Measurements from ENCODE around the gene SLC38A10.

The SLC38A10 gene

DNA sequence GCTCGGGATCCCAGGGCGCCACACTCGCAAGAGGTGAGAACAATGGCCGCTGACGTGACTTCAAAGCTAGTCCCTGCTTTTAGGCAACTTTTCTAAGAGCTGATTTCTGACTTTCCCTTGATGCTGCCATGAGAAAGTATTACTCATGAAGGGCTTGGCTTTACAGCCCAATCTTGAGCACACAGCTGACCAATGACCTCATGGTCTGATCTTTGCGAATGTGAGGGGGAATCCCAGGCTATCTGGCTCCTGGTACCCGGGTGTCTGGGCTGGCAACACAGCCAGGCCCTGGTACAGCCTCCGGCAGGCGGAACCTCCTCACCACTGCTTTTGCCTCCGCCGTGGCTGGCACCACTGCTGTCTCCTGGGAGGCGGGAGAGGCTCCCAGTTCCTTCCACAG is 38.5 kb downstream of the SLC38A10 start:
- H3K9me3 Mint-ChIP-seq, result no peaks in the 10 kb centered on the region
- DNase-seq, result no peak
- no peaks in the 10 kb centered on the region for H3K27me3 Mint-ChIP-seq
- H3K4me1 Mint-ChIP-seq (ENCODE audit: low read depth), result peaks cover 3% of the 10 kb centered on the region
- no peak overlapping the region for H3K4me3 Mint-ChIP-seq
- H3K27ac Mint-ChIP-seq, result no peak overlapping the region
- peaks cover 73% of the 10 kb centered on the region for H3K36me3 Mint-ChIP-seq (ENCODE audit: low read depth)

DNA sequence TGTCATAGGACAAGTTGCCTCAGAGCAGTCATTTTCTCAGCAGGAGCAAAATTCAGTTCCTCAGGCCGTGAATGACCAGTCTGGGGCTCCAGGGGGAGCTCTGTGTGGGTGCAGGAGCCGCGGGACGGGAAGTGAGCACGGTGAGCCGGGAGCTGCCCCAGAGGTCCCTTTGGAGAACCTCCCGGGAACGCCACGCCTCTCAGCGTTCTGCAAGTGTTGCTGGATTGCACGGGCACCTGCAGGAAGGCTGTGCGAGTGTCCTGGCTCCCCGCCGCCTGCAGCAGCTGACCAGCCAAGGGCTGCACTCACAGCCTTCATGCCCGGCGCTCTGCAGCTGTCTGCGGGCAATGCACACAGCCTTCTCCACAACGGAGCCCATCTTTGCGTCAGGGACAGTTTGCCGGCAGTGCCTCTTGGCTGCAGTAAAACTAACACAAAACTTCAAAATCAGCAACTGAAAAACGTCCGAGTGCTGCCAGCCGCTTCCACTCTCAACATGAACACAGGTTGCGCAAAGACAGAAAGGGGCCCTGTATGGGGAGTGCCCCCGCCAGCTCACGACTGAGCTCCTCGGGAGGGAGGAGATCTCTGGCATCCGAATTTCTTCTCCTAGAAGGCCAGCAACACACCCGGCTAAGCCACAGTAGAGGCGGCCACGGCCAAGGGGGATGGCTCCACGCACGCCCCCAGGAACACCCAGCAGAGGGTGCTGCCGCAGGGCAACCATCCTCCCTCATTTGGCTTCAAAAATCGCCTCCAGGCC is 40.0 kb downstream of the SLC38A10 start:
- H3K4me1 Mint-ChIP-seq (ENCODE audit: low read depth), result peaks cover 3% of the 10 kb centered on the region
- no peaks in the 10 kb centered on the region for H3K27me3 Mint-ChIP-seq
- no peak overlapping the region for H3K27ac Mint-ChIP-seq
- H3K36me3 Mint-ChIP-seq (ENCODE audit: low read depth), result peaks cover 70% of the 10 kb centered on the region
- no peak for DNase-seq
- no peak overlapping the region for H3K4me3 Mint-ChIP-seq
- H3K9me3 Mint-ChIP-seq, result no peaks in the 10 kb centered on the region

DNA sequence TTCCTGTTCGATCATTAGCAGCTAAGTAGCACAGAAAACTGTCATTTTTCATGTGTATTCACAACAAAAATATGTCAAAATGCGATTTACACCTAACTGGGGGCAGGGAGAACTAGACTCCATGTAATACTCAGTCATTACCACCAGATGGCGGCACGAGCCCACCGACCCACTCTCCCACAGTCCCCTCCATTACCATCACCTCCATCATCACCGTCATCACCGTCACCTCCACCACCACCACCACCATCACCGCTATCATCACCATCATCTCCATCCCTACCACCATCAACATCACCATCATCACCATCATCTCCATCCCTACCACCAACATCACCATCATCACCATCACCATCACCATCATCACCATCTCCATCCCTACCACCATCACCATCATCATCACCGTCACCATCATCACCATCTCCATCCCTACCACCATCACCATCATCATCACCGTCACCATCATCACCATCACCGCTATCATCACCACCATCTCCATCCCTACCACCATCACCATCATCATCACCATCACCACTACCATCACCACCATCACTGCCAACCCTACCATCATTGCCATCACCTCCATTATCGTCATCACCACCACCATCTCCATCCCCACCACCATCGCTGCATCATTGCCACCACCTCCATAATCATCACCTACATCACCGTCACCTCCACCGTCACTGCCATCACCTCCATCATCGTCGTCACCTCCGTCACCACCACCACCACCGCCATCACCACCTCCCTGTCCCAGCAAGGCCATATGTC is 41.6 kb downstream of the SLC38A10 start:
- Mint-ChIP-seq H3K4me1 (ENCODE audit: low read depth) (peaks cover 3% of the 10 kb centered on the region), H3K4me3 (no peak overlapping the region), H3K27ac (peak overlapping the region; percentile 11), H3K9me3 (no peaks in the 10 kb centered on the region), H3K27me3 (no peaks in the 10 kb centered on the region), H3K36me3 (ENCODE audit: low read depth) (peaks cover 62% of the 10 kb centered on the region)
- peak; percentile 70 for DNase-seq

DNA sequence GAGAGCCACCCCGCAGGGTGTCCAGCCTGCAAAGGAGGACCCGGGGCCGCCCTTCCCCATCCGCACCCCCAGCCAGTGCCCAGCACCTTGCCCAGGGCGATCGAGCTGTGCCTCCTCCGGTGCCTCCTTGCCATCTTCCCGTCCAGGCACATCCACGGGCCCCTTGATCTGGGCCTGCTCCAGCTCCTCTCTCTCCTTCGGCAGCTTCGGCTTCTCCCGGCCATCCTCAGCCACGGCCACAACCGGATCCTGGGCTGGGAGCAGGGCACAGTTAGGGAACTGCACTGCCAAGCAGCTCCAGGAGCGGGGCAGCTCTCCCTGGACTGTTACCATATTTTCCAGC is 42.1 kb downstream of the SLC38A10 start:
- H3K27ac Mint-ChIP-seq, result peak overlapping the region; percentile 11
- no peaks in the 10 kb centered on the region for H3K9me3 Mint-ChIP-seq
- no peak for DNase-seq
- H3K4me3 Mint-ChIP-seq, result no peak overlapping the region
- H3K27me3 Mint-ChIP-seq, result no peaks in the 10 kb centered on the region
- peaks cover 4% of the 10 kb centered on the region for H3K4me1 Mint-ChIP-seq (ENCODE audit: low read depth)
- peaks cover 60% of the 10 kb centered on the region for H3K36me3 Mint-ChIP-seq (ENCODE audit: low read depth)

DNA sequence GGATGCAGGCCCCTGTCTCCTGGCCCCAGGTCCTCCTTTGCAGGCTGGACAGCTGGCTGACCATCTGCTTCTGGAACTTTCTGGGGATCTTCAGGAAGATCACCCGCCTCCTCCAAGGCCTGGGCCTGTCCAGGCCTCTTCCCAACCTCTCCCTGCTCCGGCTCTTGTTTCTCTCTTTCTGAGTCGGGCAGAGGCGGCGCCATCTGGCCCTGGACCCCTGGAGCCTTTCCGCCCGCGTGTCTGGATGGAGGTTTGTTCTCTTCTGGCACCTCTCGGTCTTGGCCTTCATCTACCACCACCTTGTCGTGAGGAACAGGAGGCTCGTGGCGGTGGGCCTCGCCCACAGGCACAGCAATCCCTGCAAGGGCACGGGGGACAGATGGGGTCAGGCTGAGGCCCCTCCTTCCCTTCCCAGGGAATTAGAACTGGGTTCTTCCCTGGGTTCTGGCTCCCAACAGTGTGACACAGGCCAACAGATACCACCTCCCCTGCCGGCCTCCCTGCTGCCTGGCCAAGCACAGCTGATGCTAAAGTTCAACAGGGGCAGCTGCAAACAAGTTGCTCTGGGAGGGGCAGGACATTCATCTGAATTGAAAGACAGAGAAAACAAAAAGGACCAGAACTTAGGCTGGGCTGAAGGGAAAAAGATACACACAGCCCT is 42.7 kb downstream of the SLC38A10 start:
- Mint-ChIP-seq H3K27me3 (no peaks in the 10 kb centered on the region), H3K4me3 (no peak overlapping the region), H3K4me1 (ENCODE audit: low read depth) (peaks cover 4% of the 10 kb centered on the region), H3K27ac (no peak overlapping the region), H3K36me3 (ENCODE audit: low read depth) (peaks cover 57% of the 10 kb centered on the region), H3K9me3 (no peaks in the 10 kb centered on the region)
- no peak for DNase-seq

DNA sequence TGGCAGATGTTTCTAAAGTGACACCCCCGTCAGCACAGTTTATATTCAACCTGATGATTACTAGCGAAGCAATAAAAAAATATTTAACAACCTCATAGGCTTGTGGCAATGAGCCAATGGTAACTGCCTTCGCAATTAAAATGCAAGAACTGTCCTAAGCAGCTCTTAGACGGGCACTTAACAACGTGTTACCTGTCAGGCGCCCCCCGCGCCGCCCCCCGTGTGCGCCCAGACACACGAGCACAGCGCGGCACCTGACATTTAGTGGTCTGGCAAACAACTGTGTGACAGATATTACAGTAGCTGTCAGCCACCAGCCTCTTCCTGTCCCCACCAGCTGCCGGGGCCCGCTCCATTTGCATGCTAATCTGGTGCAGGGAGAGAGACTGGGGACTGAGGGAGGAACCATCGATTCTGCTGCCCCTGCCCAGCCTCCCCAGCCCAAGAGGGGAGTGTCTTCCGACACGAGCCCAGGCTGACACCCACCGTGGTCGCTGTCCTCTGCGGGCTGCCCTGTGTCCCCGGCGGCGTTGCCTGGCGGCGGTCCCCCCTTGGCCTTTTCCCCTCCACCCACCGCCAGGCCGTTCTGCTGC is 43.3 kb downstream of the SLC38A10 start:
- no peak overlapping the region for H3K4me3 Mint-ChIP-seq
- DNase-seq, result no peak
- H3K36me3 Mint-ChIP-seq (ENCODE audit: low read depth), result peaks cover 52% of the 10 kb centered on the region
- no peaks in the 10 kb centered on the region for H3K9me3 Mint-ChIP-seq
- no peaks in the 10 kb centered on the region for H3K27me3 Mint-ChIP-seq
- H3K4me1 Mint-ChIP-seq (ENCODE audit: low read depth), result peaks cover 4% of the 10 kb centered on the region
- H3K27ac Mint-ChIP-seq, result no peak overlapping the region

DNA sequence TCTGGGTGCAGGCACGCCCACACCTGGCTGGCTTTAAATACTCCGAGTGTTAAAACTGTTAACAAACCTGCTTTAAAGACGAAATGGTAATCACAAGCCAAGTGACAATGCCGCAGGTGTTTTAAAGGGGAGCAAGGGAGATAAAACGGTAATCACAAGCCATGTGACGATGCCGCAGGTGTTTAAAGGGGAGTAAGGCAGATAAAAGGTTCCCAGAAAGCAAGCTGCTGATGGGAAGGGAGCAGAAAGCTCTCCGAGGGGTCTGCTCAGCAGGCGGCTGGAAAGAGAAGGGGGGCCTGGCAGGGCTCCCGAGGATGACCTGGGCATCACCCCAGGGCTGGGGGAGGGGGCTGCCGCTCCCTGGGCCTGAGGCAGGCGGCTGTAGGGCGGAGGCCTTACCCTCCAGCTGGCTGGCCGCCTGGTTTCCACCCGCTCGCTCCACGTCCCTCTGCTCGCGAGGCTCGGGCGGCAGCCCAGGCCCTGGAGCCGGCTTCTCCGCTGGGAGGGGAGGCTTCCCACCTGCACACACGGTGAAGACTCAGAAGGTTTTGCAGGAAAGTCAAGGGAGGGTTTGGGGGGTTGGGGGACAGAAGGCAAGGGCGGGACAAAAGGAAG is 43.9 kb downstream of the SLC38A10 start:
- Mint-ChIP-seq H3K4me3 (no peak overlapping the region), H3K36me3 (ENCODE audit: low read depth) (peaks cover 49% of the 10 kb centered on the region), H3K4me1 (ENCODE audit: low read depth) (peaks cover 4% of the 10 kb centered on the region), H3K9me3 (no peaks in the 10 kb centered on the region), H3K27me3 (no peaks in the 10 kb centered on the region), H3K27ac (no peak overlapping the region)
- DNase-seq, result no peak

DNA sequence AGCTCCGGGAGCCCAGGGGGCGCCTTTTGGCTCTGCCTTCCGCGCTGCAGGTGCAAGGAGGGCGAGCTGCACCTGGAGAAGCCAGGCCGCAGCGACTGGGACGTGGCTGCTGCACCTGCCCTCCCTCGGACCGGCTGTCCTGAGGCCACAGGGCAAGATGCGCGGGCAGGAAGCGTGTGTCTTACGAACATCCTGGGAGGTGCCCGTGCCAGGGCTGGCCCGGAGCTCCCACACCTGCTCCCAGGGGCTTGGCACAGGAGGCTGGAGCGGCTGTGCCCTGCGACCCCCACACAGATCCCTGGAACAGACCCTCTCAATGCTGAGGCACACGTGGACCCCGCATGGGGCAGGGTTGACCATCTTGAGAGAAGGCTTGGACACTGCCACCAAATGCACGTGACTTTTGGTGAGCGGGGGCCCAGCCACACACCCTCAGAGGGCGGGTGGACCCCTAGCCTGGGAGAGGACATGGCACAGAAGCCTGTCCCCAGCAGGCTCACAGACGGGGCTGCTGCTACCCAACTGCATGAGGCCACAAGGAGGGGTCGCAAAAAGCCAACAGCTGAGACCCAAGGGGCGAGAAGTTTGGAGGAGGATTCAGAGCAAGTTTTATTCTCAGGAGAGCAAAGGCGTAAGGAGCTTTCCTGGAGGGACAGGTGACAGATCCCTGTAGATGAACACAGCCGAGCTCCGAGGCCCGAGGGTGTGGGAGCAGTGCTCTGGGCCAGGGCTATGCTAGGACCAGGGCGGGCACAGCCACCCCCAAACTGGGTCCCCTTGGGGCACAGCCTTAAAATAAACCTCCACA is 44.6 kb downstream of the SLC38A10 start:
- H3K27ac Mint-ChIP-seq, result no peak overlapping the region
- no peak for DNase-seq

DNA sequence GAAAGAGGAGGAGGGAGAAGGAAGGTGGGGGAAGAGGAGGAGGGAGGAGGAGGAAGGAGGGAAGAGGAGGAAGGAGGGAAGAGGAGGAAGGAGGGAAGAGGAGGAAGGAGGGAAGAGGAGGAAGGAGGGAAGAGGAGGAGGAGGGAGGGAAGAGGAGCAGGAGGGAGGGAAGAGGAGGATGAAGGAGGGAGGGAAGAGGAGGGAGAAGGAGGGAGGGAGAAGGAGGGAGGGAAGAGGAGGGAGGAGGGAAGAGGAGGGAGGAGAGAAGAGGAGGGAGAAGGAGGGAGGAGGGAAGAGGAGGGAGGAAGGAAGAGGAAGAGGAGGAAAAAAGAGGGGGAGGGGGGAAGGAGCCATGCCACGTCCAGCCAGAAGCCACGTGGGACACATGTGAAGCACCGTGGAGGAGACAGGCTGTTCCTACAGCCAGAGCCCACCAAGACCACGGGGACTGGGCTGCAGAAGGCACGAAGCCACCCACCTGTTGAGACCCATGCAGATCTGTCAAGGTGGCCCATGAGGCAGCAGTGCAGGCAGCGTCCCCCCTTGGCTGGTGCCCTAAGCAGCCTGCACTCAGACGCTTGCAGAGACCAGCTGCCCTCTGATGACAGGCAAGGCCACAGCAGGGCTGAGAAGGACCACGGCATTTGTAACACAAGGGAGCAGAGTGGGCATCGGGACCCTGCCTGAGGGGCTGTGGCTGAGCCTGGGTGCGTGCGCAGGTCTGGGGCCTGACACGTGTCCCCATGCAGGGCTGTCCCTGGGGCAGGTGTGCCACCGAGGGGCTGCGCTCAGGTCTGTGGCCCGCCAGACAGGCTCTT is 45.7 kb downstream of the SLC38A10 start:
- H3K4me1 Mint-ChIP-seq (ENCODE audit: low read depth), result peaks cover 12% of the 10 kb centered on the region
- H3K27ac Mint-ChIP-seq, result no peak overlapping the region
- no peak for DNase-seq
- no peaks in the 10 kb centered on the region for H3K27me3 Mint-ChIP-seq
- no peak overlapping the region for H3K4me3 Mint-ChIP-seq
- H3K9me3 Mint-ChIP-seq, result no peaks in the 10 kb centered on the region
- peaks cover 48% of the 10 kb centered on the region for H3K36me3 Mint-ChIP-seq (ENCODE audit: low read depth)

More for the DNA sequence above, 44.6 kb downstream of the SLC38A10 start:
- Mint-ChIP-seq H3K9me3 (no peaks in the 10 kb centered on the region), H3K36me3 (ENCODE audit: low read depth) (peaks cover 46% of the 10 kb centered on the region), H3K4me3 (no peak overlapping the region), H3K4me1 (ENCODE audit: low read depth) (peaks cover 4% of the 10 kb centered on the region), H3K27me3 (no peaks in the 10 kb centered on the region)

DNA sequence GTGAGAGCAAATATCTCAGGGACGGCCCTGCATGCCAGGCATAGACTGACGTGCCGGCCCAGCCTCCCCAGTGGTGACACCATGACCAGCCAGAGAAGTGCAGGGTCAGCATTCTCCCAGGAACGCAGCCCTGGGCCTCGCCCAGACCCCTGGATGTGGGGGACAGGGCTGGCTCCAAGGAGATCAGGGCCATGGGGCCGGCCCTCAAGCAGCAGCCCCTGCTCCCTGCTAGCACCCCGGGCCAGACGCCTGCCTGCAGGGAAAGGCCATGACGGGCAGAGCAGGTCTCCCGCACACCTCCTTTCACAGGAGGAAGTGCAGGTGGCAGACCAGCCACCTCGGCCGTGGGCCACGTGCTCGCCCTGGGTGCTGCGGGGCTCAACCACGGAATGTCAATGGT is 46.5 kb downstream of the SLC38A10 start:
- Mint-ChIP-seq H3K36me3 (ENCODE audit: low read depth) (peaks cover 48% of the 10 kb centered on the region), H3K4me1 (ENCODE audit: low read depth) (peaks cover 12% of the 10 kb centered on the region), H3K9me3 (no peaks in the 10 kb centered on the region), H3K4me3 (no peak overlapping the region), H3K27me3 (no peaks in the 10 kb centered on the region), H3K27ac (peak overlapping the region; percentile 33)
- DNase-seq, result no peak

DNA sequence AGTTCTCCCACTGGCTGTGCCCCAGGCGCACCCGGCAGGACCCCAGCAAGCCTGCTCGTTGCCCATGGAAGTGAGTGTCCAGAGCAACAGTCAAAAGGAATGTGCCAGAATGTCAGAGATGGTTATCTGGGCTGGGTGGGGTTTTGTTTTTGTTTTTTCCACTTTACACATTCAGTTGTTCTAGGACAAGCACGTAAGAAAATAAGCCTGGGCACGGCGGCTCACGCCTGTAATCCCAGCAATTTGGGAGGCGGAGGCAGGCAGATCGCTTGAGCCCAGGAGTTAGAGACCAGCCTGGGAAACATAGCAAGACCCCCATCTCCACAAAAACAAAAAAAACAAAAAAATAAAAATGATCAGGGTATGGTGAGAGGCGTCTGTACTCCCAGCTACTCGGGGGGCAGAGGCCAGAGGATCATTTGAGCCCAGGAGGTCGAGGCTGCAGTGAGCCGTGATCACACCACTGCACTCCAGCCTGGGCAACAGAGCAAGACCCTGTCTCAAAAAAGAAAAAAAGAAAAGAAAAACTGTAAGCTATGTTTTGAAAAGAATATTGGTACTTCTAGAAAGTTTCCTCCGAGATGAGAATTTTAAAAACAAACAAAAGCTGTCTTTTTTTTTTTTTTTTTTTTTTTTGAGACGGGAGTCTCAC is 47.6 kb downstream of the SLC38A10 start:
- Mint-ChIP-seq H3K9me3 (no peaks in the 10 kb centered on the region), H3K27me3 (no peaks in the 10 kb centered on the region), H3K4me3 (no peak overlapping the region), H3K4me1 (ENCODE audit: low read depth) (peaks cover 9% of the 10 kb centered on the region), H3K36me3 (ENCODE audit: low read depth) (peaks cover 48% of the 10 kb centered on the region), H3K27ac (no peak overlapping the region)
- no peak for DNase-seq

DNA sequence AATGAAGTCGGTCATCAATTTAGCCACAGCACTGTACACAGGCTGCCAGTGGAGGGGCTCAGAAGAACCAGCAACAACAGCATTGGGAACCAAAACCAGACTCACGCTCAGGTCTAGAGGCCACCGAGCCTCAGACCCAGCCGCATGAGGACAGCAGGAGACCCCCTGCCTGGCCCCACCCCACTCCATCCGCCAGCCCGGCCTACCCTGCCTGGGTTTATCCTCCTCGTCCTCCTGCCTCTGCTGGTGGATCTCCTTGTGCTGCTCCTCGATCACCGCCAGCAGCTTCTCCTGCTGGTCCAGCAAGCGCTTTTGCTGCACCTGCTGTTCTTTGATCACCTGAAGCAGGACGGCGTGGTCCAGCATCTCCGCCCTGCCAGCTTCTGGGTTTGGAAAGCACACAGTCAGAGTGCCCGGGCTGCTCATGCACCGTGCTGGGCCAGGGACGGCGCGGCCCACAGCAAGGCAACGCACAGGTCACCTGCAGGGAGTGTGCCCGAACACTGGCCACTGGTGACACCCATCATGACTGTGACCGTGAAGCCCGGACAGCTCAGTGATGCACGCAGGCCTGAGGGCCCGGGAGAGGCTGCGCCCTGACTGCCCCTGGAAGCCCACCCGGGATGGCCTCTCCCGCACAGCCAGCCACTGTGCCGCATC is 48.3 kb downstream of the SLC38A10 start:
- Mint-ChIP-seq H3K4me3 (no peak overlapping the region), H3K27me3 (no peaks in the 10 kb centered on the region), H3K4me1 (ENCODE audit: low read depth) (peaks cover 15% of the 10 kb centered on the region), H3K27ac (peak overlapping the region; percentile 52), H3K9me3 (no peaks in the 10 kb centered on the region), H3K36me3 (ENCODE audit: low read depth) (peaks cover 48% of the 10 kb centered on the region)
- no peak for DNase-seq

Data from activated T-cell treated with anti-CD3 and anti-CD28 coated beads, Interleukin-2, amount 50 U/mL, for 24 hours (primary cell).